Psoas muscle (tissue), 8 donors: ENCODE results near the gene GTPBP1. TPM values are rescaled to one million over a fixed set of nuclear protein-coding genes. Genes with fewer than 3 reads are reported as not detected.

Experiments
- ATAC-seq, 4 donors: fragments of 200-7000 bp; cut with Tn5 transposase; one replicate each; pipeline ENCODE4 v1.9.1; 2020; ENCODE audit warnings: moderate library complexity in 3 of 4, mild to moderate bottlenecking in 2 of 4
- DNase-seq, 2 donors: peaks; one replicate each; pipeline ENCODE4 v3.0.0-alpha.2; 2020
- H3K27ac ChIP-seq: fragments of 200-600 bp; one replicate; pipeline ENCODE4 v1.8.0; 2022
- H3K27me3 ChIP-seq, 3 donors: fragments of 200-600 bp in 1 of 3; one replicate each; pipeline versions ENCODE4 v1.6.1 to v1.8.0; 2013 to 2022; ENCODE audit warnings: low read length in 2 of 3, mild to moderate bottlenecking in 2 of 3, moderate library complexity in 1 of 3; ENCODE audit not compliant: insufficient read depth in 3 of 3
- H3K36me3 ChIP-seq, 2 donors: fragments of 200-600 bp in 1 of 2; one replicate each; pipeline versions ENCODE4 v1.6.1 to v1.8.0; 2013 to 2022; ENCODE audit warnings: low read depth in 1 of 2, mild to moderate bottlenecking in 1 of 2, moderate library complexity in 1 of 2; ENCODE audit not compliant: insufficient read depth in 1 of 2
- H3K4me1 ChIP-seq: fragments of 200-600 bp; one replicate; pipeline ENCODE4 v1.8.0; 2022
- H3K4me3 ChIP-seq: fragments of 200-600 bp; one replicate; pipeline ENCODE4 v1.8.0; 2022; ENCODE audit warnings: mild to moderate bottlenecking
- H3K9me3 ChIP-seq: fragments of 200-600 bp; one replicate; pipeline ENCODE4 v1.8.0; 2022
- WGBS, 3 donors: extraction: QIAGEN DNeasy Blood & Tissue Kit; methylation state at CpG; one replicate each; pipeline versions ENCODE4 v1.1.6 to v1.1.7; 2013; 5-methylcytosine and 5-hydroxymethylcytosine counted together
- intact Hi-C, 2 donors: fragments of 100-400 bp; cut with DNase I; formaldehyde crosslinking; loops; one replicate each; pipeline versions ENCODE4 v1.11.0 to v1.14.2; 2022
- polyA plus RNA-seq, 3 donors: library from polyadenylated mRNA; stranded (reverse); fragments of 200-250 nt; gene quantifications; one replicate each; pipeline ENCODE4 v1.2.3, GENCODE V29; 2013
- total RNA-seq, 4 donors: library from RNA; stranded (reverse); fragmentation: NEBNext Ultra II Directional in 2 of 4; extraction: Animal tissue kit (Norgen Biotek cat#: 25700) in 2 of 4; gene quantifications; one replicate each; pipeline versions ENCODE4 v1.2.1 to v1.2.4, GENCODE V29; 2021 to 2023
- TF ChIP-seq, protein P1 (sequence below): fragments of 200-600 bp; IDR thresholded peaks from one replicate; pipeline ENCODE4 v1.8.0; 2022; ENCODE audit warnings: antibody characterized with exemption
- donor health status: healthy with polysubstance abuse.
- donor health status: DM: no; HTN: no; CAD: no; lungs with moderate emphysema.
- donor health status: Bipolar disorder and iron deficiency.
- donor health status: healthy.
- donor health status: DM: yes; HTN: yes; CAD: no.
- donor health status: DM: no; HTN: no; CAD: no.
- donor health status: DM: no; HTN: no; CAD: no.
- donor health status: DM: yes; HTN: yes; CAD: no.

GTPBP1 gene
- total and polyA plus RNA-seq, 7 donors = 16.4 to 46.1 (median 24.3) TPM

GRCh38 chr22:38710866-38711265, 5.1 kb downstream of the GTPBP1 start:
- Histone ChIP-seq H3K4me1 (peaks cover 52% of the 10 kb centered on the region), H3K4me3 (no peak overlapping the region), H3K36me3 (peaks cover 0 to 35% of the 10 kb centered on the region in 2 donors), H3K9me3 (no peaks in the 10 kb centered on the region), H3K27me3 (no peaks in the 10 kb centered on the region), H3K27ac (no peak overlapping the region)
- 78 to 91% (median 88%) methylated on average over 3 of the region's 3 CpGs for WGBS, 3 donors
- intact Hi-C loops = no loop called here
- ATAC-seq (no peak), DNase-seq (no peak)
- TF ChIP-seq, protein P1, sequence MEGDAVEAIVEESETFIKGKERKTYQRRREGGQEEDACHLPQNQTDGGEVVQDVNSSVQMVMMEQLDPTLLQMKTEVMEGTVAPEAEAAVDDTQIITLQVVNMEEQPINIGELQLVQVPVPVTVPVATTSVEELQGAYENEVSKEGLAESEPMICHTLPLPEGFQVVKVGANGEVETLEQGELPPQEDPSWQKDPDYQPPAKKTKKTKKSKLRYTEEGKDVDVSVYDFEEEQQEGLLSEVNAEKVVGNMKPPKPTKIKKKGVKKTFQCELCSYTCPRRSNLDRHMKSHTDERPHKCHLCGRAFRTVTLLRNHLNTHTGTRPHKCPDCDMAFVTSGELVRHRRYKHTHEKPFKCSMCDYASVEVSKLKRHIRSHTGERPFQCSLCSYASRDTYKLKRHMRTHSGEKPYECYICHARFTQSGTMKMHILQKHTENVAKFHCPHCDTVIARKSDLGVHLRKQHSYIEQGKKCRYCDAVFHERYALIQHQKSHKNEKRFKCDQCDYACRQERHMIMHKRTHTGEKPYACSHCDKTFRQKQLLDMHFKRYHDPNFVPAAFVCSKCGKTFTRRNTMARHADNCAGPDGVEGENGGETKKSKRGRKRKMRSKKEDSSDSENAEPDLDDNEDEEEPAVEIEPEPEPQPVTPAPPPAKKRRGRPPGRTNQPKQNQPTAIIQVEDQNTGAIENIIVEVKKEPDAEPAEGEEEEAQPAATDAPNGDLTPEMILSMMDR = no peak

GRCh38 chr22:38712486-38713207, 6.9 kb downstream of the GTPBP1 start:
- H3K9me3 ChIP-seq = no peaks in the 10 kb centered on the region
- no peak overlapping the region for H3K4me3 ChIP-seq
- H3K27me3 ChIP-seq = no peaks in the 10 kb centered on the region
- intact Hi-C loops = no loop called here
- no peak for ATAC-seq
- H3K4me1 ChIP-seq = peaks cover 48% of the 10 kb centered on the region
- H3K27ac ChIP-seq = peak overlapping the region; percentile 9
- peak in 1 of 2 donors; percentile 12 for DNase-seq
- peaks cover 0 to 53% of the 10 kb centered on the region in 2 donors for H3K36me3 ChIP-seq
- TF ChIP-seq, protein P1 = no peak
- 54 to 68% (median 58%) methylated on average over 11 of the region's 11 CpGs for WGBS, 3 donors

- Histone ChIP-seq H3K27ac (peak overlapping the region; percentile 55), H3K4me1 (peaks cover 49% of the 10 kb centered on the region), H3K36me3 (peaks cover 0 to 60% of the 10 kb centered on the region in 2 donors), H3K4me3 (no peak overlapping the region), H3K27me3 (no peaks in the 10 kb centered on the region), H3K9me3 (no peaks in the 10 kb centered on the region)
- TF ChIP-seq, protein P1 = no peak
- ATAC-seq = no peak
- 70 to 87% (median 74%) methylated on average over 8 of the region's 8 CpGs for WGBS, 3 donors
- intact Hi-C loops = no loop called here
- DNase-seq = peak in 1 of 2 donors; percentile 28
These were observed 8.2 kb downstream of the GTPBP1 start for GRCh38 chr22:38713921-38714320.

DNA sequence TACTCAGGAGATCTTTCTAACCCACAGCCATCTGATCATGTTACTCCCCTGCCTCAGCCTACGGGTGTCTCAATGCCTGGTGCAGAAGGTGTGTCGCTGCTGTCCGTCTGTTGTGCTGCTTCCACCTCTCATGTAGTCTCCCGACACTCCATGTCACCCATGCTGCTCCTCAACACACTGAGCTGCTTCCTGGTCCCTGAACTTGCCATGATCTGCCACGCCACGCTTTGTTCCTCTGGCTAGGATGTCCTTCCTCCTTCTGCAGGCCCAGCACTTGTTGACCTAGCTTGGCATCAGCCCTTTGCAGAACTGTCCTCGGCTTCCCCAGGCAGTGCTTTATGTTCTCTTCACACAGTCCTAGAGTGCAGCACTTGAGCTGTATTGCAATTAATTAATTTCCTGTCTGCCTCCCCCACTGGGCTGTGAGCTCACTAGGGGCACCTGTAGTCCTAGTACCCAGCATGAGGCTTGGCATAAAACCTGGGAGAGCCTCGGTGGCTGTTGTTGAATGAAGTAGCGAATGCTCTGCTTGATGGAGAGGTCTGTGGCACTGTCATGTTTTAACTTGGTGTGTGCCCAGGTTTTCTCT, 9.5 kb downstream of the GTPBP1 start:
- Histone ChIP-seq H3K4me3 (no peak overlapping the region), H3K27me3 (no peaks in the 10 kb centered on the region), H3K27ac (peak overlapping the region; percentile 55), H3K9me3 (no peaks in the 10 kb centered on the region), H3K4me1 (peaks cover 41% of the 10 kb centered on the region), H3K36me3 (peaks cover 0 to 59% of the 10 kb centered on the region in 2 donors)
- DNase-seq (no peak), ATAC-seq (peak in 3 of 4 donors; percentile 30 to 32 (median 31))
- TF ChIP-seq, protein P1 = no peak
- 62 to 77% (median 72%) methylated on average over 9 of the region's 9 CpGs for WGBS, 3 donors
- intact Hi-C loops = no loop called here
